Stimulated activated CD8-positive, alpha-beta memory T cell treated with anti-CD3 and anti-CD28 coated beads, Interleukin-7, amount 100 ng/mL, for 1 hour (primary cell): ENCODE measurements around the gene GRAP2.

ENCODE experiments used
- DNase-seq, 2 donors: peaks; one replicate each; pipeline ENCODE4 v3.0.0-alpha.2; 2020; ENCODE audit warnings: low read depth in 2 of 2

GRAP2 gene

DNA sequence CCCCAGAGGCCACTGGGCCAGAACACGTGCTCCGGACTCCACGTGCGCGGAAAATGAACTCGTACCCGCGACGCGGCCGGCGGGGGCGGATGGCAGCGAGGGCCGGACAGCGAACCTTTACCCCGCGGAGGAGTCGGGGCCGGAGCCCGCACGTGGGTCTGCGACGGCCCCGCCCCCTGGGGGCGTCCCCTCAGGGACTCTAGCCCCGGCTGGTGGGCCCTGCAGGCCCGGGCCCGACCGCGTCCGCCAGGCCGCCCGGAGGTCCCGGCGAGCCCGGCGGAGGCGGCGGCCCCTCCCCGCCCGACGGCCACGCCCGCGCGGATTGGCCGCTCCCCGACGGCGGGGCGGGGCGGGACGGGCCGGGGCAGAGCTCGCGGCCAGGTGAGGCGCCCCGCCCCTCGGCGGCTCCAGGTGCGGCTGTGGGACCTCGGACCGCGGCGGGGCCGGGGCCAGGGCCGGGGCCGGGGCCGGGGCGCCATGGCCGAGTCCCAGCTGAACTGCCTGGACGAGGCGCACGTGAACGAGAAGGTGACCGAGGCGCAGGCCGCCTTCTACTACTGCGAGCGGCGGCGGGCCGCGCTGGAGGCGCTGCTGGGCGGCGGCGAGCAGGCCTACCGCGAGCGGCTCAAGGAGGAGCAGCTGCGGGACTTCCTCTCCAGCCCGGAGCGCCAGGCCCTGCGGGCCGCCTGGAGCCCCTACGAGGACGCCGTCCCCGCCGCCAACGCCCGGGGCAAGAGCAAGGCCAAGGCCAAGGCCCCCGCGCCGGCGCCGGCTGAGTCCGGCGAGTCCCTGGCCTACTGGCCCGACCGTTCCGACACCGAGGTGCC is 93.9 kb downstream of the GRAP2 start, which contains the start of gene FAM83F:
TSS of gene FAM83F (plus strand) at position 389 of the 827 bp plus-strand sequence. CDS start at position 478, 89 bp downstream.
- DNase-seq: no peak

- DNase-seq: no peak
Observed at GRCh38 chr22:39995393-39996252, 94.7 kb downstream of the GRAP2 start.

GRCh38 chr22:39996732-39997131 is 95.8 kb downstream of the GRAP2 start:
- DNase-seq: no peak

- DNase-seq: no peak
Observed at GRCh38 chr22:39997421-39997820, 96.5 kb downstream of the GRAP2 start.

DNA sequence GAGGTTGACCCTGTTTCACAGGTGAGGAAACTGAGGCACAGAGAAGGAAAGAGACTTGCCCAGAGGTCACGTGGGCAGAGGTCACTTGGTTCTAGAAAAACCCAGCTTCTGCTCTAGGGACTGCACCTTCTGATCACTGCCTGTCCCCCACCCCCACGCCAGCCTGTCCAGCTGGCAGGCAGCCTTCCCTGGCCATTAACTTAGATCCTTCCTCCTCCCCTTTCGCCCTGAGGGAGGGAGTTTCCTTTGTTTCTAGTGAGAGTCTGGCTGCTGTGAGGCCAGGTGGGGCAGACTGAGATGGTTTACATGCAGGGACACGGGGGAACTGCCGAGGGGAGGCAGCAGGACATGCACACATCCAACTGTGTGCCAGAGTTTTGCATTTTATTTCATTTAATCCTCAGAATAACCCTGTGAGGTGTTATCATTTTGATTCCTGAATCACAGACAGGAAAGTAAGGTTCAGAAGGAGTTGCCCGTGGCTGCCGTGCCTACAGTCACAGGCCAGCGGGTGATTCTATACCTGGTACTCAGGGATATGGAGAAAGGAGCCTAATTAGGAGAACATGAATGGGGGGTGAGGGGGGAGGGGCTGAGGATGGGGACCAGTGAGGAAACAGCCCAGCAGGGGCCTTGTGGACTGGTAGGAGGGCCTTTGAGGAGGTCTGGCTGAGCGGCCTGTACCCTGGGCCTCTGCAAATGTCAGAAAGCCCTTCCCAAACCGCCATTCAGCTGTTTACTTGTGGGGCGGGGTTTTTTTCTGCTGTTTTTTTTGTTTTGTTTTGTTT is 97.2 kb downstream of the GRAP2 start:
- DNase-seq: no peak

- DNase-seq: no peak
Observed at GRCh38 chr22:39999144-39999757, 98.4 kb downstream of the GRAP2 start.

DNA sequence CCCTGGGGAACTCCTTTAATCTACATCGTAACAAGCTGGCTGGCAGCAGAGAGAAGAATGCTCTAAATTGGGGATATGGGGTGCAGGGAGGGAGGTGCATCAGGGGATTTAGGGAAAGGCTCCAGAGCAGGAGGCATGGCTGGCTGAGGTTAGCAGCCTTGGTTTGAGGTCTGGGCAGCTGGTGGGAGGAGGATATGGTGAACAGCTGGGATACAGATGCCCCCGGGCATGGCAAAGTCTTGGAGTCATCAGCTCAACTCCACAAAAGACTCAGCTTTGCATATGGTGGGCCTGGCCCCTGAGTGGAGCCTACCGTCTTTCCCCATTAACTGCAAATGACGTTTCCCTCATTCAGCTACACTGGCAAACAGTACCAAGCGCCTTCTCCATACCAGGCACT is 99.3 kb downstream of the GRAP2 start:
- no peak for DNase-seq

GRCh38 chr22:40001106-40001505 is 100.2 kb downstream of the GRAP2 start:
- DNase-seq: no peak

DNA sequence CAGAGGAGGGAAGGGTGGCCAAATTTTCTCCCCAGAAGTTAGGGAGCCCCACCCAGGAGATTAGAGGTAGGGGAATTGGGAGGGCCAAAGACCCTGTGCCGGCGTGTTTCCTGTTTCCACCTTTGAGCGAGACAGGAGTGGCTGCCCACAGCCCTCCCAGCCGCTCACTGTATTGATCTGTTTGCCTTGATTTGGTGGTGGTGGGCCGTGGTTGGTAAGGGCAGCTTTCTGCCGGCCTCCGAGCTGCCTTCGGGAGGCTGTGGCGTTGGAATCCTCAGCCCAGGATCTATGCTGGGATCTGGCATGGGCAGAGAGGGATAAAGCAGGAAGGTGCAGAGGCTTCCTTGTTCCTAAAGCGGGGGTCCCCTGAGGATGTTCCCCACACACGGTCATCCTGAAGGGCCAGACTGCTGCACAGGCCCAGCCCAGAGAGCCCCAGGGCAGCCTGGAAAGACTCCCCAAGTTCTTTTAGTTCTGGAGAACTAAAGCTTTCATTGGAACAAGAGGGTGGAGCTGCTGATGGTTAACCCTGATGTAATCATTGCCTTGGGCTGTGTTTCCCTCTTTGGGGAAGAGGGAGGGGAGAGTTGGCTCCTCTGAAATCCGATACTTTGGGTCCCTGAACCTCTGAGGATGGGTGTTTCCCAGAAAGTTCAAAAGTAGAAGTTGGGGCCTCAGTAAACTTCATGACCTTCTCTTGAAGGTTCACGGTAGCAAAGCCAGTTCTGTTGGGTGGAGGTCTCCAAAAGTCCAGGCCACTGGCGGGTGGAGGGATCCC is 101.1 kb downstream of the GRAP2 start:
- DNase-seq: no peak

GRCh38 chr22:40002935-40003715 is 102.2 kb downstream of the GRAP2 start:
- no peak for DNase-seq

DNA sequence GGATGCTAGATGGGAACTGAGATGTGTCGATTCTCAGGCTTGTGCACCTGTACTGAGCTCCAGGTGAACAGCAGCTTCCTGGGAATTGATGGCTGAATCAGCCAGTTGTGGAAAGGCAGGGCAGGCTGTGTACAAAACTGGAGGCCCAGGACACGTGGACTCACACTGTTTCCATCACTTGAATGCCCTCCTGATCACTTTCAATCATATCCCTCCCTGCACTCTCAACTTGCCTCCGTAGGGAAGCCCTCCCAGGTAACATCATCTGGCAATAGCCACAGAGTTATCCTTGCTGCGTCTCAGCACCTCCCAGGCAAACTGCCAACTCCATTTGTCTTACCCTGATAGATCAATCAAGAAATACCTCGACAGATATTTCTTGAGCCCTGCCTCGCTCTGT is 104.0 kb downstream of the GRAP2 start:
- no peak for DNase-seq

DNA sequence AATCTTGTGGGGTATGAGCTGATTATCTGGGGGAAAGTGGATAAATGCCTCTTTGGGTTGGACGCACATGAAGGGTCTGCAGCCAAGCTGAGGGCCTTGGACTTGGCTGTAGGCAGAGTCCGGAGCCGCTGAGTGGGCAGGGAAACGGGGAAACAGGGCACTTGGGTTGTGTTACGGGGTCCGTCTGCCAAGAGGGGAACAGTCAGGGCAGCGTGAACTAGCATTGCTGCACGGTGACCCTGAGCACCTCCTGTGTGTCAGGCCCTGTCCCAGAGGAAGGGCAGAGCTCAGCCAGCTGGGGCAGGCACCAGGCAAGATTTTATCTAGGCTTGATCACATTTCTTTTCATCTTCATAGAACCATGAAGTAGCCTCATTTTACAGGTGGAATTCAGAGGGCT is 105.8 kb downstream of the GRAP2 start:
- no peak for DNase-seq

GRCh38 chr22:40007853-40008710 is 107.2 kb downstream of the GRAP2 start:
- DNase-seq: no peak

DNA sequence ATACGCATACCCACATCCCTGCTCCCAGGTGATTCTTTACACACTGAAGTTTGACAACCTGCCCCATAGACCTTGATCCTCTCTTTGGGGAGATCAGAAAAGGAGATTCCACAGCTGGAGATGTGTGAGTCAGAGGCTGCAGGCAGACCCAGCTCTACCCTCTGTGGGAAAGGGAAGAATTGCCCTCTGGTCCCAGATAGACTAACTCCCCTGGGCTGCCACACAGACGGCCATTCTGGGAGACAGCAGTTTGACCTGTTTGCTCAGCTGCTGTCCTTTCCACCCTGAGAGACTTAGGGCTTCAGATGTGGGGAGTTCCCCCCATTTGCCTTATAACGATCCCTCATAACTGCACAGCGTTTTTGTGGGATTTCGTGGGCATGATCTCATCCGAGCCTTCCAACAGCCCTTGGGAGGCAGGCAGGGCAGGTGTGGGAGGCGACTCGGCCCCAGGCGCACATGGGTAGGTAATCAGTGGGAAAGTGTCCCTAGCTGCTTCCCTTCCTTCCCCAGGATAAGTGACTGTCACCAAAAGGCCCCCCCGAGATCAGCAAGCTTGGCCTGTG is 107.9 kb downstream of the GRAP2 start:
- no peak for DNase-seq

GRCh38 chr22:40009292-40009774 is 108.4 kb downstream of the GRAP2 start:
- DNase-seq: no peak

DNA sequence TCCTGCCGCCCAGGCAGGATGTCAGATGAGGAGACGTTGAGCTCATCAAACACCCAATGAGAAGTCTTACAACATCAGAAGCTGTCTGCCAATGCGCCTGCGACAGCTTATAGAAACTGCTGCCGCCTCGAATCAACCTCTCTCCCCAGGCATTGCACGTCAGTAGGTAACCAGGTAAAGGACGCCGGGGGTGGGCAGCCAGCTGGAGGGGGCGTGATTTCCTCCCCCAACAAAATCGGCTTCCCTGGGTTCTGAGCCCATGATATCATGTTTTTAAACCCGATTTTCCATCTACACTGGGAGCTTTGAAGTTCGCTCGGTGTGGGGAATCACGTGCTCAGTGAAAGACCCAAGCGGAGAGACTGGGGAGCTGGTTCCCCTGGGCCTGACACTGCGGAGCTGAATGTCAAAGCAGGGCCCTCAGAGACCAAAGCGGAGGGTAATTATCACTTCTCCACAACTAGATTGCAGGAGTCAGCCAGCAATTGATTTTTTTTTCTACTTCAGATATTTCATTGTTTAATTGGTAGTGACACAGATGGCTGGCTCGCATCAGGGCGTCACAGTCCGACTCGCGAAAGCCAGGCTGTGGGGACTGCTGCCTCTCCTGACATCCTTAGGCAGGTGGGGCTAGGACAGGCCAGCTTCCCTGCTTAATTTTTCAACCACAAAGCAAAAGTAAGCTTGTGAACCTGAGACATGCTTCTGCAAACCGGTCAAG is 109.2 kb downstream of the GRAP2 start:
- DNase-seq: no peak

- DNase-seq: no peak
Observed at GRCh38 chr22:40010746-40011145, 109.9 kb downstream of the GRAP2 start.
